Activated naive CD4-positive, alpha-beta T cell treated with Interleukin-2 at 50 U/mL for 16 hours (primary cell): ENCODE results near the gene TTLL12.

ENCODE experiments used
- DNase-seq: peaks from one replicate; pipeline ENCODE4 v3.0.0-alpha.2; 2020

The TTLL12 gene

DNA sequence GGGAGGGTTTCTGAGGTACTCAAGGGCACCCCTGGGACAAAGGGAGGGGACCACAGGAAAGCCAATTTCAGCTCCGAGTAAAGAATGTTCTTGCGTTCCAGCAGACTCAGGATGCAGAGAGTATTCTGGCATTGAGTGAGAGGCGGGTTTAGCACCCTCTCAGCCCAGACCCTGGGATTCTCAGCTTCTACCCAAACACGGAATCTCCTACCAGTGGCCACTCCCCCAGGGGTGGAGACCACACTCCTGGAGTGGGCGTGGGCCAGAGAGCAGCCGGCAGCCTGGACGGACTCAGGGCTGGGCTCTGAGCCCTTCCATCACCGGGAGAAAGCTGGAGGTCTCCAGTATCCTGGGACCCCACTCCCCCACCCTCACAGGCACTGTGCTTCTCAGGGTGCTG, 26.1 kb upstream of the TTLL12 start:
- DNase-seq, result no peak

DNA sequence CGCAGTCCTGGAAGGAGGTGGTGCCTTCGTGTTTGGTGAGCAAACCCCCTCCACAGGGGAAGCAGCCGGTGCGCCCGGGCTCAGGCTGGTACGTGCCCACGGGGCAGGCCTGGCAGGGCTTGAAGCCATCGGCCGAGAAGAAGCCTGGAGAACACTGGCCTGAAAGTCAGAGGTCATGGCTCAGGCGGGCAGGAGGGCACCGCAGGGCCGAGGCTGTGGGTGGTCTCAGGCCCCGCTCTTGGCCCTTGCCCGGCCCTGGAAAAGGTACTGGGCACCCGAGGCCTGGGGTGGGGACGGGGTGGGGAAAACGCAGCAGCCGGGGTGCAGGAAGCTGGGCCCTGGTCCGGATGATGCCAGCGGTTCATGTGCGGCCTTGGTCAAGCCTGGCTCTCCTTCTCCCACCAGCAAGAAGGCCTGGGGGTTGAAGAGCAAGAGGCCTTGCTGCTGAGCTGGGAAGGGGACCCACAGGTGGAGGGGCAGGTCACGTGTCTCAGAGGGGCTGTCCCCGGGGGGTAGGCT, 25.6 kb upstream of the TTLL12 start:
- DNase-seq, result no peak

DNA sequence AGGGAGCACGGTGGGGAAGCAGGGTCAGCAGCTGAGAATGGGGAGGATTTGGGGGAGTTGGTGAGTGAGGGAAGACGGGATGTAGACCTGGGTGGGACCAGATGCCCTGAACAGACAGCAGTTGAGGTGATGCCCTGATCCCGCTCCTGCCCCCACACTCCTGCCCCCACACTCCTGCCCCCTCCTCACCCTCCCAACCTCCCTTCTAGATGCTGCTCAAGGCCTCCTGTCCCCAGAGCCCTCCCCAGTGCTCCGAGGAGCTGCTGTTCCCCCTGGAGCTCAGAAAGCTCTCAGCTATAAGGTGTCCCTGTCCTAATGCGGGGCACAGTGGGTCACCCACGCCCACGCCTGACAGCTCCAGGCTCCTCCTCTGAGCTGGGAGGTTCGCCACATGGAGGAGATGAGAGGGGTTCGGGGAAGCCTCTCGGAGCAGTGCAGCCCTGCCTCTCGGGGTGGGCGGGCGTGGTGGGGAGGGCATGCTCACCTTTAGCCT, 25.1 kb upstream of the TTLL12 start:
- no peak for DNase-seq

DNA sequence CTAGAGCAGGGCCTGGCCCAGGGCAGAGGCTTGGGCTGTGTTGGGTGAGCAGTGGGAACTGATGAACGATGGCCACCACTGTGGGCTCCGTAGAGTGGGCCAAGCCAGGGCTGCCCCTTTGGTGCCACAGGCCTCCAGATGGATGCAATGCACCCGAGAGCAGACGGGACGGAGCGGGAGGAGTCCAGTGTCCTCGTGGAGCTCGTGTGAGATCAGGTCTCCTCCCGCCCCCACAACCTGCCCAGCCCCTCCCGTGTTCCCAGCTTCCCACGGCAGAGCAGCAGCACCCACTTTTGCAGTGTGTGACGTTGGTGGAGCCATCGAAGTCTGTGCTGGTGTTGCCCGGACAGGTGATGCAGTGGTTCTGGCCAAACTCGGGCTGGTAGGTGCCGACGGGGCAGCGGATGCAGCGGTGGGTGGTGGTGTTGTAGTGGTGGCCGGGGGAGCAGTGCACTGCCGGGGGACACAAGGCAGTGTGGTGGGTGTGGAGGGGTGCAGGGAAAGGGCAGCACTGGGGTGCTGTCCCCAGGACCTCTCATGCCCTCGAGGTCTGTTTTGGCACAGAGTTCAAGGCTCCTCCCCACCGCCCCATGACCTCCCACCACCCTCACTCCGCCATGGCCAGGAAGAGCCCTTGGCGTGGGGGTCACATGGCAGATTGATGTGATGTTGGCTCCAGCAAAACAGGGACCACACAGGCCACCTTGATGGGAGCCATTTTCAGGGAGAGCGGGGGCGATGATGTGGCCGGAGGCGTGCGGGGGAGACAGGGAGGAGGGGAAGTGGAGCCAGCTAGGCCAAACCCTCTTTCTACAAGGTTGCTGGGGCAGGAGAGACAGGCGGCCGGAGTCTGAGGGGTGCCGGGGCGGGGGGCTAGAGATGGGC, 23.9 kb upstream of the TTLL12 start:
- DNase-seq, result no peak

DNA sequence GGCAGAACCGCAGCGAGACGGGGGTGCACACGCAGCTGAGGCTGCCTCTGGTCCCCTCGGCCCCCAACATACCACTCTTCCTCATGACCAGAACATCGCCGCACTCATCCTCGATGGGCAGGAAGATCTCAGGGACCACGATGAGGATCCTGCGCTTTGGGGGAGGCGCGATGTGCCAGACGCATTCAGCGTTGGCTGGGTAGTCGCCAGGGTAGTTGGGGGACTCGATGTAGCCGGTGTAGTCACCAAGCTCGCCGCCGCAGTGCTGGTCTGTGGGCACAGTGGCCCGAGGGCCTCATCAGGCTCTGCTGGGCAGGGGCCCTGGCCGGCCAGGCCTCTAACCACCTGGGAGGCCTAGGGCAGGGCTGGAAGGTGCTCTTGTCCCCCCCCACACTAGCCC, 23.0 kb upstream of the TTLL12 start:
- no peak for DNase-seq

DNA sequence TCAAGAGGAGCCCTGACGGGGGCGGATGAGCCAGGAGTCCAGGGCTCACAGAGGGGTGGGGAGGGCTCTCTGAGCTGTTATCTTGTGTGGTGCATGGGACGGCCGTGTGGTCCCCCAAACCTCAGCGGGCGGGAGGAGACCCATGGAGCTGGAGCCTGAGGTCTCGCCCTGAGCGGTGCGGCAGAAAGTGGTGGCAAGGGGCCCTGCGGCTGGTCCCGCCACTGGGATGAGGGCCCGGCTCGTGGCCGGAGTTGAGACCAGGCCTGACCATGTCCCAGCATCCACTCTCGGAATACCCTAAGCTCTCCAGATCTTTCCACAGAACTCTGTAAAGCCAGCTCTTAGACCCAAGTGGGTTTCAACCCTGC, 22.6 kb upstream of the TTLL12 start:
- no peak for DNase-seq

DNA sequence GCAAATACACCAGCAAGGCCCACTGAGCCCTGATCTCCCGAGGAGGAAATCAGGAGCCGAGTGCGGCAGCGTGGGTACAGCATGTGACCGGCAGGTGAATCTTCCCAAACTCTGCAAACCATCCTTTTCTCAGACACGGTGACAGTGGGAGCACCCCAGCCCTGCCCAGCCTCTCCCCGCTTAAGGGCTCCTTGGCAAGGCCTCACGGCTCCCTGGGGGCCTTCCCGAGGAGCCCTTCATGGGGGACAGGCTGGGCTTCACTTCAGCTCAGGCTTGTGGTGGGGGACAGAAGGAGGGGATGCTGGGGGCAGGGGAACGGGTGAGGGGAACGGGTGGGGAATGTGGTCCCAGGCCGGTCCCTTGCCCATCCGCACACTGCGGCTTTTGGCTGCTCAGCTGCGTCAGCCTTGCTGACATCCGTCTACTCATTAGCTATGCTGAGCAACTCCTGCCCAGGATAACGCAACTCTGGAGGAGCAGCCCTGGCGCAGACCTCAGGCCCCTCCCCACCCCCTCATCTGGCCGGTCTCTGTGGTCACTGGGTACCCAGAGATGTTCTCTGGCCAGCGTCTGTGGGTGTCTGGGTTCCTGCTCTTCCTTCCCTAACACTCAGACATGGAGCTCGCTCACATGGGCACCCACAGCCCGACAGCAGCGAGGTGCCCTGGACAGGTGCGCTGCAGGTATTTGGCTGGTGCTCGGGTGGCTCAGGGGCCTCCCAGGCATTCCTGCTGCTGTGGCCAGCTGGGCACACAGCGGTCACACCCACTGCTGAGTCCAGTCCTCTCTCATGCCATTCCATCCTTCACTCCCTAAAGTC, 22.0 kb upstream of the TTLL12 start:
- no peak for DNase-seq

DNA sequence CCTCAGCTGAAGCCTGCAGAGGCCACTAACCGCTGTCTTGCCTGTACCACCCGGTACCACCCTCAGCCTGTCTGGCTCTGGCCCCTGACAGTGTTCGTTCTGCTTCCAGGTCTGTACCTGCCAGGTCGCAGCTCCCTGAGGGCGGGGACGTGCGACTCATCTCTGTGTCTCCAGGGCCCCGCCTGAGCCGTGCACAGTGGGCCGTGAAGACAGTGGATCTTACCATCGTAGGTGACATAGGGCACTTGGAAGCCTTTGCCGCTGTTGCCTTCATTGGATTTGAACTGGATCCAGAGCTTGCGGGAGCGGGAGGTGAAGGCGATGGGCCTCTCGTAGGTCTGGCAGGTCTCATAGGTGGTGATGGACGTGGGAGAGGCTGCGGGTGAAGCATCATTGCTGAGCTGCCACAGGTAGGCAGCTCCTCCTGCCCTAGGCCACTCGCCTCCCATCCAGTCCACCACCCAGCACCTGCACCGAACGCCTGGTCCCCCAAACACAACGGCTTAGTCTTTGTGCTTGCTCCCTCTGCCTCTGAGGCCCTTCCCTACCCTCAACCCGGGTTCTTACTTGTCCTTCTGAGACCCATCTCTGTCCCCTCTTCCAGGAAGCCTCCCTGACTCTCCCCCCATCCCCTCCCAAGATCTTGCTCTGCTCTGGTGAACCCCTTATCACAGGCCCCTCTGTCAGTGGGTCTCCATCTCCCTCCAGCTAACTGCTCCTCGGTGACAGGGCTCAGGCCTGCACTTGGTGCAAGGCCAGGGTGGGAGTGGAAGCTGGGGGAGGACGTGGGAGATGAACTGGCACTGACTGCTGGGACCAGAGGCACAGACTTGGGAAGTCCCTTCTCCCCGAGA, 21.1 kb upstream of the TTLL12 start:
- no peak for DNase-seq

DNA sequence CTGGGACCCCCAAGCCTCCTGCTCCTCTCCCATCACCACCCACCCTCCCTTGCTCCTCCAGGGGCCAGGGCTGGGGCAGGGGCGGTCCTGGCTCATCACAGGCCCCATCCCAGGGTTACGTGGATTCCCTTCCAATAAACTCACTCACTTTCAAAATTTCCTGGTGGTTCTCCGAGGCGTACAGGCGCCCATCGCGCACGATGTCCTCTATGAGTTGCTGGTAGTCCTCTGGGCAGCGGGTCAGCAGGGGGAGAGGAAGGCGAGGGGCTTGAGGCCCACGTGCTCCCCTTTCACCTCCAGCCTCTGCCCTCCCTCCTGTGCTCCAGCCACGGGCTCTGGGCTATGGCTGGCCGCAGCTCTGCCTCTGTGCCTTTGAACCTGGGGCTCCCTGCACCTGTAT, 20.5 kb upstream of the TTLL12 start:
- no peak for DNase-seq

DNA sequence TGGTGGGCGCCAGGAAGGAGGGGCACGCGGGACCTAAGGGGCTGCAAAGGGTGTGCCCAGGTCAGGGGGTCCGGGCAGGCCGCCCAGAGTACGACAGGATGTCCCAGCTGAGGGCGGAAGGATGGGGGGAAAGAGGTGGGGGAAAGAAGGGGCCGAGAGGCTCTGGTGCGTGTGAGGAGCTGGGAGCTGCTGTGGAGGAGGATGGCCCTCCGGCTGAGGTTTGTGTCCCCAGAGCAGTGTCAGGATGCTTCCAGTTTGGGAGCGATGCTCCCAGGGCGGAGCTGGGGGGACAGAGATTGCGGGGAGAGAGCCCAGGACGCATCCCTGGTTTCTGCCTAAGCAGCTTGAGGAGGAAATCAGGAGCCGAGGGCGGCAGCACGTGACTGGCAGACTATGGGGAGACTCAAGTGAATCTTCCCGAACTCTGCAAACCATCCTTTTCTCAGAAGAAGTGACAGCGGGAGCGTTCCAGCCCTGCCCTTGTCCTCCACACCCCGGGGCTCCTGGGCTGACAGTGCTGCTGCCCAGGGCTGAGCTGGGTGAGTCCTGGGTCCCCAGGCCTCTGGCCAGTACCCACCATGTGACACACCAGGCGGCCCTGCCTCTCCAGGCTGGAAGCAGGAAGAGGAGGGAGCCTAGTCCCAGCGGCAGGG, 19.7 kb upstream of the TTLL12 start:
- DNase-seq, result no peak

DNA sequence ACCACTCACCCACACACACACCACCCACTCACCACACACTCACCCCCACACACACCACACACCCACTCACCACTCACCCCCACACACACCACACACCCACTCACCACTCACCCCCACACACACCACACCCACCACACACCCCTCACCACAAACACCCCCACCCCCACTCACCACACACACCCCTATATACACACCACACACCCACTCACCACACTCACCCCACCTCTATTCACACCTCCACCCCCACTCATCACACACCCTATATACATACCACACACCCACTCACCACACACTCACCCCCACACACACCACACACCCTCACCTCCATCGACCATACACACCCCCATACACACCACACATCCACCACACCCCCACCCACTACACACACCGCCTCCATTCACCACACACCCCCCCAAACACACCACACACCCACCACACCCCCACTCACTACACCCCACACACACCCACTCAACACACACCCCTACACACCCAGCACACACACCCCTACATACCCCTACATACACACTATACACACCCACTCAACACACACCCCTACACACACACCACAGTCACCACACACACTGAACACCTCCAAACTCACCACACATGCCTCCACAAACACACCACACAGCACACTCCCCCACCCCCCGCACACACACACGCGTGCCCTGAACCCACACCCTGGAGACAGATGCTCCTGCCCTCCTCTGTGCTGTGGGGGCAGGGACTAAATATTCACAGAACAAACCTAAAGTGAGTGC, 19.0 kb upstream of the TTLL12 start:
- DNase-seq, result peak; percentile 12

DNA sequence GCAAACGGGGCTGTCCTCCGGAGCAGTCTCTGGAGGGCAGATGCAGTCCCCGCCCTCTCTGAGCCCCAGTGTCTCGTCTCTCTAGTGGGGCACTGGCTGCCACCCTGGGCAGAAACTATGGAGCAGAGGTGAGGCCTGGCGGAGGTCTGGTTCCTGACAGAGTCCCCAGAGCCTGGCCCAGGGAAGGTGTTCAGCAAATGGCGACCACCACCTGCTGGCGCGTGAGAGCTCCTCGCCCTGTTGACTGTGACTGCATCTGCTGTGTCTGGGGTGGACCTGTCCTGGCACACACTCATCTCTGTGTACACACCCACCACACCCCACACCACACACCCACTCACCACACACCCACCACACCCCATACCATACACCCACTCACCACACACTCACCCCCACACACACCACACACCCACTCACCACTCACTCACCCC, 18.3 kb upstream of the TTLL12 start:
- peak; percentile 11 for DNase-seq

DNA sequence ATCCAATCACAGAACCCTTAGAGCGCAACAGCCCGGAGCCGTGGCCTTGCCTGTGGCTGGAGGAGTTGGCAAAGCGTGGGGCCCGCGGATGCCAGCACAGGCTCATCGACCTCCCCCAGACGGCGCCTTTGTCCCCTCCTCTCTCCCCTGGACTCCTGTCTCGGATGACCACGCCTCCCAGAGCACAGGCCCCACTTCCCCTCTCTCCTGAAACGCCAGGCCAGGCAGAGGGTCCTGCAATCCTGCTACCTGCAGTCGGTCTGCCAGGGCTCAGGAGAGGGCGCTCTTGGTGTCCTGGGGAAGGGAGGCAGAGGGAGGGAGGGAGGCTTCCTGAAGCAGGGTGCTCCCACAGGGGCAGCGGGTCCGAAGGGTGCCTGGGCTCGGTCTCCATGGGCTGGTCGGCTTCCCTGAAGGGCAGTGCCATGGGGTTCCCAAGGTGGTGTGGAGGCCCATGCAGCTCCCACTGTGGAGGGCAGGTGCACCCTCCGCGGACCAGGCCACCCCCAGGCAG, 16.6 kb upstream of the TTLL12 start:
- DNase-seq, result no peak

DNA sequence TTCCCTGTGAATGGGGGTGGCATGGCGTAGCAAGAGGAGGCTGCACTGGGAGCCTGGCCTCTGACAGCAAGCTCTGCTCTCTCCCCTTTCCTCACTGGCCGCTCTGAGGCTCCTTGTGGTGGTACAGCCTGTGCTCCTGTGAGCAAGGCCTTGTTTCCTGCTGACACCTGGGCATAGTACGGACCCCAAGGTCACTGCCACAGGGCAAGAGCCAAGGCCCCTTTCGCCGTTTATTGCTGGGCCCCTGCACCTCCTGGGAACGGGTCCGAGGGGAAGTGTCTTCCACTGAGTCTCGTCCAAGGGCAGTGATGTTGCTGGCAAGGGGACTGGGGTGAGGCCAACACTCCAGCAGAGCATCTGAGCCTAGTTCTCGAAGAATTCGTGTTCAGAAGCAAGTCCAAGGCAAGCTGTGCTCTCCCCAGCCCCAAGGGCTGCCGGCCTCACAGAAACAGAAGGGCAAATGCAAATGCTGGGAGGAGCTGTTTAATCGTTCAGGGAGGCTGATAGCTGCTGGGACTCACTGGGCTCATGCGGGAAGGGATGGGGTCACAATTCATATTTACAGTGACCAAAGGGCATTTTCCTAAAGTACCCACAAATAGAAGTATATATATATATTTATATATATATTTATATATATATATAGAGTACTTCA, 15.9 kb upstream of the TTLL12 start:
- no peak for DNase-seq

DNA sequence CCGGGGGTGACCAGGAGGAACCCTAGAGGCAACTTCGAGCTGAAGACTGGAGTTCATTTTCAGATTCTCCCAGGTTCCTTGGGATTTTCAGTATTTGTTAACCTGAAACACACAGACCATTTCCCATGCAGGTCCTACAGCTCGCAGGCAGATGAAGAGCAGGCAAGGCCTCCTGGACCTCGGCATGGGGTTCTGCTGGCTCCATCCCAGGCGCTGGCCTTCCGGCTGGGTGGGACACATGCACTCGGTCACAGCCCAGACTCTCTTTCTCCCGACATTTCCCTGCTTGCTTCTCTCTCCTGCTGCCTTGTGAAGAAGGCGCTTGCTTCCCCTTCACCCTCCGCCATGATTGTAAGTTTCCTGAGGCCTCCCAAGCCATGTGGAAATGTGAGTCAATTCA, 15.4 kb upstream of the TTLL12 start:
- no peak for DNase-seq

DNA sequence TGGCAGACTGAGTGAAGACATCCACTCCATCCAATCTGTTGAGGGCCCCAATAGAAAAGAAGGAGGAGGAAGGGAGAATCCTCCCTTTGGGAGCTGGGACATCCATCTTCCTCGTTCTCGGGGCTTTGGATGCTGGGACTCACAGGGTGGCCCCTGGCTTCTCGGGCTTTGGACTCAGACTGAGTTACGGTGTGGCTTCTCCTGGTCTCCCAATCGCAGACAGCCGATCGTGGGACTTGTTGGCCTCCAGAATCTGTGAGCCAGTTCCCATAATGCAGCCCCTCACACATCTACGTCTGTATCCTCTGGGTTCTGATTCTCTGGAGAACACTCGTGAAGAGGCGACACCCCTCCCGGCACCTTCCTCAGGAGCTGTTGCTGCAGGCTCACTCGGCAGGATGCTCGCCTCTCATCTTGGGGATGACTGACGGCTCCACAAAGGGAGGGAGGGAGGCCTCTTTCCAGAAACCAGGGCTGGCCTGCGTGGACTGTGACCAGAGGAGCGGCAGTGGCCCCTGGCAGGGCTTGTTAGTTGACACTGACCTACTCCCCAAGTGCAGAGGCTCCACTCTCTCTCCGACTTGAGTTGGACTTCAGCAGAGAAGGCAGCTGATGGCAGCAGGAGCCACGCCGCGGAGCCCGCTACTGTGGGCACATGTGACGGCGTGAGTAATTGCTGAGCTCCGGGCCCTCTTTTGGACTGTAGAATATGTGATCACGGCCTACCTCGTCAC, 14.7 kb upstream of the TTLL12 start:
- no peak for DNase-seq

DNA sequence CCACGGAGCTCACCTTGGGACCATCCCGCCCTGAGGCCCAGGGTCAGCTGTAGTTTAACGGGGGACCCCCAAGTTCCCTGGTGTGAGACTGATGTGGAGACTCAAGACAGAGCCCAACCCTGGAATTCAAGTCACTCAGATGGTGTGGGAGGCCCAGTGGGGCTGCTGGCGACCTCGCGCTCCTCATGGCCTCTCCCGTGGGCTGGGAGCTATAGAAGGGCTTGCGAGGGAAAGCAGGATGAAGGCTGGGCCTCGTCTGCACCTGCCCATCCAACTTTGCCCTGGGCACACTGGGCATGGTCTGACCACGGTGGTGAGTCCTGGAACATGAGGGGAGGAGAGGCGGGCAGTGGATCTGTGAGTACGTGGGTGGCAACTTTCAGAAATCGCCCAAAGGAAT, 13.6 kb upstream of the TTLL12 start:
- no peak for DNase-seq

DNA sequence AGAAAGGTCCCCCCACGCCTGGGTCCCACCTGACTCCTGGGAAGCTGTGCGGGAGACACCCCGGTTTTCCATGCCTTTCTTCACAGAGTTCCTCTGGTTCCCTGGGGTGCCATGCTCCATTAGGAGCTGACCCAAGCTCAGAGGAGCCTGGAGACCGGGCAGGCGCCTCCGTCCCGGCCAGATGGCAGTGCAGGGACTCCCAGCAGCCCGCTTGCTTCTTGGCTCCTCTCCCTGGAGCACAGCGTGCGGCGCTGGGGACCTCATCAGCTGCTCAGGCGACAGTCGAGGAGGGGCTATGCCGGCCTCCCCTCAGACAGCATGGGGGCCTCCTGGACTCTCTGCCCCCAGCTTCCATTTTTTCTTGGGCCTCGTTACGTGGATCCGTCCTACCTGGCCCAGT, 13.1 kb upstream of the TTLL12 start:
- DNase-seq, result no peak

DNA sequence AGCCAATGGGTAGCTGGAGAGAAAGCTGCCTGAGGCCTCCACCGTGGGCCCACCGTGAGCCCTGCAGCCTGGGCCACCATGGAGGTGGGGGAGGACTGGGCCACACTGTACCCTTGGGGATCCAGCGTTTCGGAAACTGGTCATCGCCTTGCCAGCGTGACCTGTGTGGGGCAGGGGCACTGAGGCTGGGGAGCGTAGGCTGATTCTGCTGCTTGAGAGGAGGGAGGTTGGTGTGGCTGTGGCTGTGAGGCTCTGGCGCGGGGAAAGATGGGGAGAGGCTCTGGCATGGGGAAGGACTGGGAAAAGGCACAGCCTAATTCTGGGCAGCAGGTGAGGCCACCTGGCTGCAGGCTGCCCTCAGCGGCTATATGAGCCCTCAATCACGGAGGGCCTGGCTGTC, 12.6 kb upstream of the TTLL12 start:
- no peak for DNase-seq

DNA sequence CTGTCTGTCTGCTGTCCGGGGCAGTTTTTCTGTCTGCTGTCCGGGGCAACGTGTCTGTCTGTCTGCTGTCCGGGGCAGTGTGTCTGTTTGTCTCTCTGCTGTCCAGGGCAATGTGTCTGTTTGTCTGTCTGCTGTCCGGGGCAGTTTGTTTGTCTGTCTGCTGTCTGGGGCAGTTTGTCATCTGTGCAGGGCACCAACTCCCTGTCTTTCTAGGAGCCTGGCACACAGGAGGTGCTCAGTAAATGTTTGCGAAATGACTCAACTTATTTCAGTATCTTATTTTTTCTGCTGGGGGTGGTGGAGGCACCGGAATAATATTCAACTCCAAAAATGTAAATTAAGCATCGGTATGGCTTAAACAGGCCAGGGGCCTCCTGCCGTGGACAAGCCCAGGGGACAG, 12.0 kb upstream of the TTLL12 start:
- DNase-seq, result no peak
